ENCODE data around the gene PPP3R1. TPM values are rescaled to one million over a fixed set of nuclear protein-coding genes. Genes with fewer than 3 reads are reported as not detected.

Gene PPP3R1, protein sequence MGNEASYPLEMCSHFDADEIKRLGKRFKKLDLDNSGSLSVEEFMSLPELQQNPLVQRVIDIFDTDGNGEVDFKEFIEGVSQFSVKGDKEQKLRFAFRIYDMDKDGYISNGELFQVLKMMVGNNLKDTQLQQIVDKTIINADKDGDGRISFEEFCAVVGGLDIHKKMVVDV
- total RNA-seq, result 10 to 100 TPM; 73.5 to 84.0 (median 74.2) TPM

DNA sequence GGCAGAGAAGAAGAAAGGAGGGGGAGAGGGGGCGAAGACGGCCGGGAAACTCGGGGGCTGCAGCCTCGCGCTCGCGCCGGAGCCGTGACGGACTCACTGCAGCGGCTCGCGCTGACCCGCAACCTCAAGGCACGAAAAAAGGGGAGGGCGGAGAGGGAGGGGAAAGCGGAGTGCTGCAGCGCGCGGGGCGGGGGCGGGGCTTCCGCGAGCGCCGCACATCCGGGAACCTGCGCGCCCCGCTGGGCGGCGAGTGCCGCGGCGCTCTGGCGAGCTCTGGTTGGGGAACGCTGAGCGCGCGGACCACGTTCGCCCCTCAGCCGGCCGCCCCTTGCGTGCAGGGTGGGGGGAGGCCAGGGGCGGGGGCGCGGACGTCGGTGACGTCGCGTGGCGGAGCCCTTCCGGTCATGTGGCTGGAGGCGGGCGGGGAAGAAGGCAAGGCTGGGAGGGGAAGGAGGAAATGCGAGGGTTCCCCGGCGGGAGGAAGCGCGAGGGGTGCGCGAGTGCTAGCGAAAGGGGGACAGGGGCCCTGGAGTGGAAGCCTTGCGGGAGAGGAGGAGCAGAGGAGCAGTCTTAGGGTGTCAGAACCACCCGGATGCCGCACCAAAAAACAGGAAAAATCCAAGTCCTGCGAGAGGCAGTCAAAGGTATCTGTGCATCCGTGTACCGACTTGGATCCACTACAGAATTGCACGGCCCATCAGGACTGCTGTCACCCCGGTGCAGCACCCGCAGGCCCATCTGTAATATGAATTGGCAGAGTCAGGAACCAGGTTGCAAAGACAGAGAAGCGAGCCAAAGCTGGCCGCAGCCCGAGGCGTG is at the start of gene PPP3R1:
TSS of gene PPP3R1 (minus strand) at position 133 of the 819 bp plus-strand sequence. CDS start 405 bp downstream, outside the sequence.
- peaks cover 8% of the 10 kb centered on the region for H3K36me3 Mint-ChIP-seq (ENCODE audit: insufficient read depth)
- ATAC-seq, result peak; percentile 86 to 87
- H3K4me3 Mint-ChIP-seq, result peak within 1 kb of the TSS; percentile 99
- DNase-seq, result peak; percentile 90
- no peaks in the 10 kb centered on the region for H3K9me3 Mint-ChIP-seq
- H3K27me3 Mint-ChIP-seq (ENCODE audit: low read depth), result no peaks in the 10 kb centered on the region
- peaks cover 36% of the 10 kb centered on the region for H3K4me1 Mint-ChIP-seq (ENCODE audit: low read depth)

DNA sequence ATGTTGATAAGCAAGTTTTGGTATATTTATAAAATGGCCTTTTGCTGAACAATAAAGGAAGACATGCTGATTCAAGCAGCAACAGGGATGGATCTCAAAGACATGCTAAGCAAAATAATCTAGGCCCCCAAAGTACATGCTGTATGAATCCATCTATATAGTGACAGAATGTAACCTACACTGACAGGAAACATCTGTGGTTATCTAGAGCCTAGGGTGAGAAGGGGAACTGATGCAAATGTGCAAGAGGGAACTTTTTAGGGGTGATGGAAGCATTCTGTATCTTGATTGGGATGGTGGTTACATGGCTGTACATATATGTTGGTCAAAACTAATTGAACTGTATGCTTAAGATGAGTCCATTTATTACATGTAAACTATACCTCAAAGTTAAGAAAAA is 43.2 kb upstream of the PPP3R1 start:
- Mint-ChIP-seq H3K27me3 (ENCODE audit: low read depth) (peaks cover 3% of the 10 kb centered on the region), H3K9me3 (no peaks in the 10 kb centered on the region), H3K4me3 (no peak overlapping the region), H3K36me3 (ENCODE audit: insufficient read depth) (no peaks in the 10 kb centered on the region), H3K4me1 (ENCODE audit: low read depth) (no peaks in the 10 kb centered on the region)
- ATAC-seq (no peak), DNase-seq (no peak)

DNA sequence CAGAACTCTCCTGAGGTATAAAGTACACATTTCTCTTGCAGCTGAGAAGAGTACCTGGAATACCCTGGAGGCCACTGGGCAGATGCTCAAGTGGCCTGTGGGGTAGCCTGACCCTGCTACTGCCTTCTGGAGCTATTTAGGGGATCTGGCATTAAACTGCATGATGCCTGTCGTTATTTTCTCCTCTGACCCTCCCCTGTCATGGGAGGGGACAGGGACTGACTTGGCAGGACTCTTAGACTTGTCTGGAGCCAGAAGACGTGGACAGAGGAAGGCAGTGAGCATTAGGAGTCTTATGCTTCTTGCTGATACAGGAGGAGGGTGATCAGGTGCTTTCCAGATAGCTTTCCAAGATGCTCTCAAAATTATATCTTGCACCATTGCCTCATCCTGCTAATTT is 42.6 kb upstream of the PPP3R1 start:
- ATAC-seq, result no peak
- Mint-ChIP-seq H3K9me3 (no peaks in the 10 kb centered on the region), H3K36me3 (ENCODE audit: insufficient read depth) (no peaks in the 10 kb centered on the region), H3K27me3 (ENCODE audit: low read depth) (peaks cover 3% of the 10 kb centered on the region), H3K4me1 (ENCODE audit: low read depth) (no peaks in the 10 kb centered on the region), H3K4me3 (no peak overlapping the region)
- no peak for DNase-seq

DNA sequence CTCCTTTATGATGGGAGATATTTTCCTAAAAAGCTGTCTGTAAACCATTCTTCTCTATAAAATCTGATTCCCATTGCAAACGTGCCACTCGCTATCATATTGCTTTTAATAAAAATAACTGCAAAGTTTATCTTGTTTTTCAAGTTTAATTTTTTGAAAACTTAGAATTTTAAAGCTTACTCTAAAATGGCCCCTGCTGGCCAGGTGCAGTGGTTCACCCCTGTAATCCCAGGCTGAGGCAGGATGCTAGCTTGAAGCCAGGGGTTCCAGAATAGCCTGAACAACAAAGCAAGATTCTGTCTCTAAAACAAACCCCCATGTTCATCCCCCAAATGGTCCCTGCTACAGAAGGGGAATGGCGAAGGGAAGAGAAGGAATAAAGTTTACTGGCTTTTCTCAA is 41.9 kb upstream of the PPP3R1 start:
- Mint-ChIP-seq H3K9me3 (no peaks in the 10 kb centered on the region), H3K4me1 (ENCODE audit: low read depth) (no peaks in the 10 kb centered on the region), H3K36me3 (ENCODE audit: insufficient read depth) (no peaks in the 10 kb centered on the region), H3K4me3 (no peak overlapping the region), H3K27me3 (ENCODE audit: low read depth) (peaks cover 4% of the 10 kb centered on the region)
- DNase-seq (no peak), ATAC-seq (no peak)

DNA sequence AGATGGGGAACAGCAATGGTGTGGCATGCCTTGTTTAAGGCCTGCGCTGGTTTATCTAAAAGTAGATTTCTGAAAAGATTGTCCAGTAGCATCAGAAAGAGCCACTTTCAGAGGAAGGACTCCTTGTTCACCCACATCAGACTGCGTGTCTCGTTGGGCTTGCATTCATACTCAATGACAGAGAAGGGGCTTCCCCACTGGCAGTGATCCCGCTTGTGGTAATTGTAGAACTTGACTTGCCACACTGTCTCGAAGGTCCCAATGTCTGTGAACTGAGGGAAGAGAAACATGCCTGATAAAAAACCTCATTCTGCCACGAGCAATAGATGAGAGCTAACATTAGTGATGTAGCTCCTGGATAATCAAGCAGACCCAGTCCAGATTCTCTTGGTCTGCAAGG is 41.4 kb upstream of the PPP3R1 start:
- ATAC-seq, result no peak
- no peaks in the 10 kb centered on the region for H3K4me1 Mint-ChIP-seq (ENCODE audit: low read depth)
- peaks cover 4% of the 10 kb centered on the region for H3K27me3 Mint-ChIP-seq (ENCODE audit: low read depth)

DNA sequence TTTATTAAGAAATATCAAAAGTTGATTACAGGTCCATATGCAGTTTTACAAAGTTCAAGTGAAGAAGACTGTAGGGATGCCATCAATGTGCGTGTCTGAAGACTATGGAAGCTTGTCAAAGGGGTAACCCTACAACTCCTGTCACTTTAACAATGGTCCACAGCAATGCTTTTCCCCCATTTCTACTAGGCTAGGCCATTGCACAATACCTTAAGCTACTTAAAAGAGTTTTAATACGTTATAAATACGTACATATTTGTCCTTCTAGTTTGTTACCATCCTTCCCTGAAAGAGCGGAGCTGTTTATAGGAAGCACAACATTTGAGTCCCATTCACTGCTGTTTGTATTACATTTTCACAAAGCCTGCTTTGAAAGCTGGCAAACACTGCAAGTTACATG is 40.7 kb upstream of the PPP3R1 start:
- Mint-ChIP-seq H3K4me3 (no peak overlapping the region), H3K27me3 (ENCODE audit: low read depth) (peaks cover 4% of the 10 kb centered on the region), H3K4me1 (ENCODE audit: low read depth) (no peaks in the 10 kb centered on the region), H3K9me3 (no peaks in the 10 kb centered on the region), H3K36me3 (ENCODE audit: insufficient read depth) (no peaks in the 10 kb centered on the region)
- no peak for ATAC-seq
- no peak for DNase-seq

More for the DNA sequence above, 41.4 kb upstream of the PPP3R1 start:
- Mint-ChIP-seq H3K9me3 (no peaks in the 10 kb centered on the region), H3K36me3 (ENCODE audit: insufficient read depth) (no peaks in the 10 kb centered on the region), H3K4me3 (no peak overlapping the region)
- DNase-seq, result no peak

DNA sequence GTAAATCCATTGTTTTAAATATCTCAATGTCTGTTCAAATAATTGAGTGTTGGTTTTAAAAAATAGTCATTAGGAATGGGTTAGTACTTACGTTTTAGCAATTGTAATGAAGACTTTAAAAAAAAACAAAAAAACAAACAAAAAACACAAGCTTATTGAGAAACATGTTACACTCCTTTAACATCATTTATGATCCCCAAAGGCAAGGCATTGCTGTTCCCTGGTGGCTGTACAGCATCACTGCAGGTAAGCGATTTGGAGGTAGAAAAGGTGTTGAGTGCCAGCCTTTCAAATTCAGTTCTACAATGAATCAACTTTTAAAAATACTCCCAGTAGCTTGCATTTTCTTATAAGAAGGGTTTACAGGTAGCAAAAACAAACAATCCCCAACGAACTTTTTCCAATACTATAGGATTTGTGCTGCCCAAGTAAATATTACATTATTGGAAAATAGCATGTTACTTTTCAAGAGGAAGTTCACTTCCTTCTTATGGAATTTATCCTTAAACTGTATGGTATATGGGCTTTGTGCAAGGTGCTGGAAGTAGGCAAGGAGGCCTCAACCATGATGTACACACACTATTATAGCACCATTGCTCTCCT is 39.9 kb upstream of the PPP3R1 start:
- DNase-seq, result peak; percentile 8
- H3K4me3 Mint-ChIP-seq, result no peak overlapping the region
- ATAC-seq, result no peak
- peaks cover 7% of the 10 kb centered on the region for H3K27me3 Mint-ChIP-seq (ENCODE audit: low read depth)
- H3K4me1 Mint-ChIP-seq (ENCODE audit: low read depth), result no peaks in the 10 kb centered on the region
- no peaks in the 10 kb centered on the region for H3K36me3 Mint-ChIP-seq (ENCODE audit: insufficient read depth)
- H3K9me3 Mint-ChIP-seq, result no peaks in the 10 kb centered on the region

DNA sequence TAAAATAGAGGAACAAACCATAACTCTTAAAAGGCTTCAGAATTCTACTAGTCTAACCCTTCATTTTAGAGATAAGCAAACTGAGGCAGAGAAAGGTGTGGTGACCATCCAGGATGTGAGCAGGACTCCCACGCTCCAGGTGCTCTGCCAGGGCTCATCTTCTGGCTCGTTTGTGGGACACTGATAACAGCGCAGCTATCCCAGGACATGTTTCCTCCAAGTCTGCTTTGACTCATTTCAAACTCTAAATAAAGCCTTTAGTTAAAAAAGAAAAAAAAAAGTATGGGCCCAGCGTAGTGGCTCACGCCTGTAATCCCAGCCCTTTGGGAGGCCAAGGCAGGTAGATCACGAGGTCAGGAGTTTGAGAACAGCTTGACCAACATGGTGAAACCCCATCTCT is 39.0 kb upstream of the PPP3R1 start:
- DNase-seq (no peak), ATAC-seq (no peak)
- Mint-ChIP-seq H3K4me3 (no peak overlapping the region), H3K36me3 (ENCODE audit: insufficient read depth) (no peaks in the 10 kb centered on the region), H3K27me3 (ENCODE audit: low read depth) (peaks cover 7% of the 10 kb centered on the region), H3K4me1 (ENCODE audit: low read depth) (no peaks in the 10 kb centered on the region), H3K9me3 (no peaks in the 10 kb centered on the region)

DNA sequence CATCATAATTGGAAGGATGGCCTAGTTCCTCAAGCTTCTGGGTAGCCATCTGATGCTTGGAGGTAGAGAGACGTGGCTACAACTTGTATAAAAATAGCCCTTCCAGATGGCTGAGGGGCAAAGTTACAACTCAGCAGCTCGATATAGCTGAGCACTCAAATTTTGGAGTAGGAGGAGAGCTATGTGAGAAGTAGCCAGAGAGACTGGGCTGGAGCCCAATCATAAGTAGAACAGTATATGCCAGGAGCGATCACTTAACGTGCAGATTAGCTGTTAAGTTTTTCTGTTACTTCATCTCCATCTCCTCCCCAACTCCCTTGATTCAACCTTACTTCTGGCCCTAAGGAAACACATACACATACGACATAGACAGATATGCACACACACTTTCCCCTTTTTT is 38.6 kb upstream of the PPP3R1 start:
- ATAC-seq (no peak), DNase-seq (no peak)
- Mint-ChIP-seq H3K4me1 (ENCODE audit: low read depth) (no peaks in the 10 kb centered on the region), H3K27me3 (ENCODE audit: low read depth) (peaks cover 7% of the 10 kb centered on the region), H3K9me3 (no peaks in the 10 kb centered on the region), H3K4me3 (no peak overlapping the region), H3K36me3 (ENCODE audit: insufficient read depth) (no peaks in the 10 kb centered on the region)

DNA sequence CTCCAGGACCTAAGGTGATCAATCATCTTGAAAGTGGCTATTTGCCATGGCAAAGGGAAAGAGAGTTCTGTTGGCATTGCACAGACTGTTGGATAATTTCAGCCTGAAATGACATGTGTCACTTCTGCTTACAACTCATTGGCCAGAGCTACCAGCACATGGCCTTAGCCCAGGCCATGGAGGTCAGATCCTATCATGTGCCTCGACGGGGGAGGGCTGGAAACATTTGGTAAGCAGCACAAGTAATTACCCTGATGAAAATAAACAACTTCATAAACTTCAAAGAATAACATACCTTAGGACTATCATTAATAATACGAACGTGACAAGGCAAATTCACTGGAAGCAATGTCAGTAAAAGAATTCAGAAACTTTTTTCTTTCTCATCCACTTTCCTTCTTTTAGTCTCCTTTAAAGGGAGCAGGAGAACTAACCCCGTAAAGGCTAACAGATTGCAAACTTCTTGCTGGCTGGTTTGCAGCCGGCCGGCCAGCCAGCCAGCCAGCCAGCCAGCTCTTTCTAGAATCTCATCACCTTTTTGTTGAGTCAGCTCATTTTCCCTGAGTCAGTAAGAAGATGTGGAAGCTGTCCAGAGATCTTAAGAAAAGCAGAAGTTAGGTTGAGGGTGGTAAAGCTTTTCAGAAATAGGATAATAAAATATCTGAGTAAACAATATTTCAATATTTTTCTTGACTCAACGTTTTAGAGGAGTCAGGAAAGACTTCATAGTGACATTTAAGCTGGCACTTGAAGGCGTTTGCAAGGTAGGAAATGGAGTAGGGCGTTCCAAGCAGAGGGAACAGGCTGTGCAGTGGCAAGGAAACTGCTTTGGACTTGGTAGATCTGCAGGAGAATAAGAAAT is 35.5 kb upstream of the PPP3R1 start:
- no peak for DNase-seq
- H3K4me1 Mint-ChIP-seq (ENCODE audit: low read depth), result no peaks in the 10 kb centered on the region
- peaks cover 11% of the 10 kb centered on the region for H3K27me3 Mint-ChIP-seq (ENCODE audit: low read depth)
- H3K4me3 Mint-ChIP-seq, result no peak overlapping the region
- H3K36me3 Mint-ChIP-seq (ENCODE audit: insufficient read depth), result no peaks in the 10 kb centered on the region
- H3K9me3 Mint-ChIP-seq, result no peaks in the 10 kb centered on the region
- ATAC-seq, result no peak

DNA sequence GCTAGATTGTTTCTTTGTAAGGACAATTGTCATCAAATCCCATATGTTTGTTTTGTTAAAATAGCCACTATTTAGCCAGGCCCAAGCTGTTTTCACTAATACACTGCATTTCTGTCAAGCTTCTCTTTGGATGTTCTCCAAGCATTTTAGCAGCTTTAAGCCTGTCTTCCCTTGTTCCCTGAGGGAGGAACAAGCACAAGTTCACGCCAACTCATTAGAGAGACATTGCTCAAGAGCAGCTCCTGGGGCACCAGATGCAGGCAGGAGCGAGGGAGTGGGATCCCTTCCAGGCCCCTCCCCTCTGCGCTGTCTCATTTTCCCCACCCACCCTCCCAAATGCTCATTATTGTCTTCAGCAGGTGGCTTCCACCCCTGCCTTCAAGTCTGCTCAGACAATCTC is 32.6 kb upstream of the PPP3R1 start:
- H3K36me3 Mint-ChIP-seq (ENCODE audit: insufficient read depth), result no peaks in the 10 kb centered on the region
- no peaks in the 10 kb centered on the region for H3K9me3 Mint-ChIP-seq
- no peaks in the 10 kb centered on the region for H3K4me1 Mint-ChIP-seq (ENCODE audit: low read depth)
- H3K4me3 Mint-ChIP-seq, result no peak overlapping the region
- ATAC-seq, result no peak
- DNase-seq, result no peak
- H3K27me3 Mint-ChIP-seq (ENCODE audit: low read depth), result peaks cover 15% of the 10 kb centered on the region

DNA sequence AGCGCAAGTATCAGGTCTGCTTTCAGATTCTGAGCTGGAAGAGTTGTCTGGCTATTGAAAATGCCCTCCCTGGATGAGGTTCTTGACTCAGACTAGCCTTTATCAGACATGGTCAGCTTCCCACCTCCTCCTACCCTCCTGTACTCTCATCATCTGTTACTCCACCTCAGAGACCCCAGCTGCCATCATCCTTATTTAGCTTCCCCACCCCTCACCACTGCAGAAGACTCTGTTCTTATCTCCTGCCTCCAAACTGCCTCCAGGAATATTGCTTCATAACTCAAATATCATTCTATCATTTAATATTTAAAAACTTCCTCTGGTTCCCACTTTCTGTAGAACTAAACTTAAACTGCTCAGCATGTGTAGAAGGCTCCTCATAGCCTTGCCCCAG is 31.1 kb upstream of the PPP3R1 start:
- Mint-ChIP-seq H3K36me3 (ENCODE audit: insufficient read depth) (no peaks in the 10 kb centered on the region), H3K4me1 (ENCODE audit: low read depth) (no peaks in the 10 kb centered on the region), H3K4me3 (no peak overlapping the region), H3K9me3 (no peaks in the 10 kb centered on the region), H3K27me3 (ENCODE audit: low read depth) (peaks cover 12% of the 10 kb centered on the region)
- DNase-seq (no peak), ATAC-seq (no peak)

DNA sequence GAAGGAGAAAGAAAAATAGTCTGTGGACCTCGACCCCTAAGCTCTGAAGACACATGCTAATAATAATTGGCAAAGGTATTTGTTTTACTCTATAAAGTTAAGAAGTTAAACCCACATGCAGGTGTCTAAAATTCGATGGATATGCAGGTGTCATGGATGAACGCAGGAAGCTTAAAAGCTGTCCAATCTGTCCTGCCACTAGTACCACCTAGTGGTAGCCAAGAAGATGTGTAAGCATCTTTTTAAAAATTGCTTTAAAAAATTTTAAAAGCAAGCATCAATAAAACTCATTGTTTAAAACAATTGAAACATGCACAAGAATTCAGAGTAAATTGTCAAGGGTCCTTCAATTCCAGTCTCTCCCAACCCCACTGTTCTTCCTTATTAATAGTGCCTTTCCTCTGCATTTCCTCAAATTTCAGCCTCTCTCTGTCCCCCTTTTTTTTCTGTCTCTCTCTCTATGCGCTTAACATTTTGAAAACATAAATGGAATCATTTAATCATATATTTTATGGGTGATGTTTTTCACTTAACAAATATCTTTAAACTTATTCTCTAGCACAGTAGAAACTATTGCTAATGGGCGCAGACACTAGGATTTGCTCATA is 30.6 kb upstream of the PPP3R1 start:
- ATAC-seq (no peak), DNase-seq (peak; percentile 4)
- H3K9me3 Mint-ChIP-seq, result no peaks in the 10 kb centered on the region

DNA sequence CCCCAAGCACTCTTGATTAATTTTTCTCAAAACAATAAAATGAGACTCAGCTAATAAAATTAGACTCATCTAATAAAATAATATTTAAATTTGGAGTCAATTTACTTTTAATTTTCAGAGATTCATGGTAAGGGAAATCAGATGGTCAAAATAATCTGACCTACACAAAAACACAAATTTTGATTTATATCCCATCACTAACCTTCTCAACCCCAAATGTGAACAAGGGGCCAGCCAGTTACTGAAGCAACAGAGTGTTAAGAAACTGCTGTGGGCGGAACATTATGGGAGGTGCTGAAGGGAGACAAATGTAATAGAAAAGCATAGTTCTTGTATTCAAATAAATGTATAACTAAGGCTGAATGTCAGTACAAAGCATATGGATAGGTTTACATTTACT is 28.5 kb upstream of the PPP3R1 start:
- peaks cover 17% of the 10 kb centered on the region for H3K27me3 Mint-ChIP-seq (ENCODE audit: low read depth)
- ATAC-seq (no peak), DNase-seq (no peak)
- H3K4me3 Mint-ChIP-seq, result no peak overlapping the region
- H3K4me1 Mint-ChIP-seq (ENCODE audit: low read depth), result no peaks in the 10 kb centered on the region
- H3K36me3 Mint-ChIP-seq (ENCODE audit: insufficient read depth), result no peaks in the 10 kb centered on the region
- no peaks in the 10 kb centered on the region for H3K9me3 Mint-ChIP-seq

More for the DNA sequence above, 30.6 kb upstream of the PPP3R1 start:
- Mint-ChIP-seq H3K36me3 (ENCODE audit: insufficient read depth) (no peaks in the 10 kb centered on the region), H3K4me1 (ENCODE audit: low read depth) (no peaks in the 10 kb centered on the region), H3K27me3 (ENCODE audit: low read depth) (peaks cover 12% of the 10 kb centered on the region), H3K4me3 (no peak overlapping the region)

Measured in activated T-cell treated with anti-CD3 and anti-CD28 coated beads, Interleukin-2, amount 50 U/mL, for 4 hours (primary cell).